Astrocyte (in vitro differentiated cells and primary cell): ENCODE data around the gene MRGPRG. TPM values are rescaled to one million over a fixed set of nuclear protein-coding genes. Genes with fewer than 3 reads are reported as not detected.
"Not testable (repeated sequence)": the region's sequence is repeated elsewhere in the genome, so short reads cannot be mapped to it uniquely, and the experiment has no call there.

Source experiments
- DNase-seq: peaks from one replicate; pipeline ENCODE4 v3.0.0-alpha.2; 2010; ENCODE audit warnings: low read depth
- FAIRE-seq: peaks from 2 replicates; lab custom pipeline; 2011; peaks lifted over from hg19 to GRCh38; lab: Jason Lieb, UNC
- H2AFZ ChIP-seq: 2 replicates; pipeline ENCODE4 v1.6.0; 2012; ENCODE audit warnings: low read depth, low read length, inconsistent platforms
- H3K27ac ChIP-seq: 2 replicates; pipeline ENCODE4 v1.5.1; 2011; ENCODE audit warnings: low read depth, low read length, inconsistent platforms
- H3K27me3 ChIP-seq: 2 replicates; pipeline ENCODE4 v1.6.0; 2011; ENCODE audit warnings: low read length, inconsistent platforms; ENCODE audit not compliant: insufficient read depth
- H3K36me3 ChIP-seq: 2 replicates; pipeline ENCODE4 v1.5.1; 2011; ENCODE audit warnings: low read length, inconsistent platforms; ENCODE audit not compliant: insufficient read depth
- H3K4me1 ChIP-seq: 2 replicates; pipeline ENCODE4 v1.5.1; 2011; ENCODE audit warnings: low read length, inconsistent platforms; ENCODE audit not compliant: insufficient read depth
- H3K4me2 ChIP-seq: 2 replicates; pipeline ENCODE4 v1.6.0; 2012; ENCODE audit warnings: low read length, inconsistent platforms
- H3K4me3 ChIP-seq: 2 replicates; pipeline ENCODE4 v1.5.1; 2011; ENCODE audit warnings: low read depth, mild to moderate bottlenecking, low read length, inconsistent platforms; ENCODE audit not compliant: insufficient read depth
- H3K79me2 ChIP-seq: 2 replicates; pipeline ENCODE4 v1.6.0; 2012; ENCODE audit warnings: mild to moderate bottlenecking, low read length, inconsistent platforms; ENCODE audit not compliant: insufficient read depth
- H3K9ac ChIP-seq: 2 replicates; pipeline ENCODE4 v1.6.0; 2012; ENCODE audit warnings: mild to moderate bottlenecking, low read length, inconsistent platforms
- H3K9me3 ChIP-seq: 2 replicates; pipeline ENCODE4 v1.5.1; 2012; ENCODE audit warnings: low read depth, mild to moderate bottlenecking, low read length, inconsistent platforms; ENCODE audit not compliant: insufficient read depth
- H4K20me1 ChIP-seq: 2 replicates; pipeline ENCODE4 v1.6.0; 2012; ENCODE audit warnings: low read length, inconsistent platforms; ENCODE audit not compliant: insufficient read depth
- H3K27ac Mint-ChIP-seq: one replicate; pipeline ENCODE4 v1.8.0; 2021; ENCODE audit warnings: mild to moderate bottlenecking, mixed read lengths; ENCODE audit not compliant: unreplicated experiment
- H3K27me3 Mint-ChIP-seq: one replicate; pipeline ENCODE4 v1.8.0; 2021; ENCODE audit warnings: low read depth, mixed read lengths; ENCODE audit not compliant: unreplicated experiment
- H3K36me3 Mint-ChIP-seq: one replicate; pipeline ENCODE4 v1.8.0; 2021; ENCODE audit warnings: low read depth, mixed read lengths; ENCODE audit not compliant: unreplicated experiment
- H3K4me1 Mint-ChIP-seq: one replicate; pipeline ENCODE4 v1.8.0; 2021; ENCODE audit warnings: low read depth, mixed read lengths; ENCODE audit not compliant: unreplicated experiment
- H3K4me3 Mint-ChIP-seq: one replicate; pipeline ENCODE4 v1.8.0; 2021; ENCODE audit warnings: mild to moderate bottlenecking, moderate library complexity, mixed read lengths; ENCODE audit not compliant: unreplicated experiment
- H3K9me3 Mint-ChIP-seq: one replicate; pipeline ENCODE4 v1.8.0; 2021; ENCODE audit warnings: mild to moderate bottlenecking, mixed read lengths; ENCODE audit not compliant: unreplicated experiment
- CTCF ChIP-seq: IDR thresholded peaks from 2 replicates; pipeline ENCODE4 v1.5.1; 2011; ENCODE audit warnings: low read depth, mild to moderate bottlenecking, inconsistent platforms, low read length, moderate library complexity; ENCODE audit not compliant: insufficient read depth
- EZH2 ChIP-seq: IDR thresholded peaks from 2 replicates; pipeline ENCODE4 v1.6.1; 2012; ENCODE audit warnings: mild to moderate bottlenecking, low read length, inconsistent platforms; ENCODE audit not compliant: insufficient read depth
- total RNA-seq: library from RNA; stranded (reverse); gene quantifications from 2 replicates; pipeline ENCODE4 v1.2.1, GENCODE V29; 2021

The MRGPRG gene
- total RNA-seq, 1 donor from 2014 or later: not detected

- Histone ChIP-seq H3K27me3 (peaks cover 4% of the 10 kb centered on the region), H3K9ac (peak overlapping the region; percentile 67), H3K79me2 (peaks cover 3% of the 10 kb centered on the region), H4K20me1 (peaks cover 1% of the 10 kb centered on the region), H3K9me3 (peaks cover 4% of the 10 kb centered on the region), H3K4me2 (peak overlapping the region; percentile 88), H3K4me1 (peaks cover 20% of the 10 kb centered on the region), H3K27ac (peak overlapping the region; percentile 62), H3K36me3 (no peaks in the 10 kb centered on the region), H3K4me3 (peak overlapping the region; percentile 58), H2AFZ (peak overlapping the region; percentile 92)
- no peaks in the 10 kb centered on the region for H3K9me3 Mint-ChIP-seq
- peak; percentile 66 for DNase-seq
- peak; percentile 32 for FAIRE-seq
- peak overlapping the region; percentile 7 for H3K4me3 Mint-ChIP-seq
- peaks cover 10% of the 10 kb centered on the region for H3K4me1 Mint-ChIP-seq
- H3K27ac Mint-ChIP-seq: peak overlapping the region; percentile 20
- TF ChIP-seq CTCF (no peak), EZH2 (no peak)
- H3K27me3 Mint-ChIP-seq: peaks cover 14% of the 10 kb centered on the region
- no peaks in the 10 kb centered on the region for H3K36me3 Mint-ChIP-seq
These were observed 49.2 kb downstream of the MRGPRG start for GRCh38 chr11:3169255-3170043.

- H3K36me3 ChIP-seq, DNase-seq, H3K9me3 Mint-ChIP-seq, H3K9me3 ChIP-seq, H4K20me1 ChIP-seq, H3K4me3 Mint-ChIP-seq, H3K79me2 ChIP-seq, FAIRE-seq, H3K36me3 Mint-ChIP-seq, H3K27me3 ChIP-seq: not testable (repeated sequence)
- Histone ChIP-seq H3K4me1 (peaks cover 27% of the 10 kb centered on the region), H3K27ac (peak overlapping the region; percentile 62), H3K9ac (peak overlapping the region; percentile 67), H3K4me2 (peak overlapping the region; percentile 88), H3K4me3 (peak overlapping the region; percentile 58), H2AFZ (peak overlapping the region; percentile 92)
- Mint-ChIP-seq H3K4me1 (peaks cover 12% of the 10 kb centered on the region), H3K27ac (peak overlapping the region; percentile 20), H3K27me3 (peaks cover 14% of the 10 kb centered on the region)
These were observed 49.8 kb downstream of the MRGPRG start for GRCh38 chr11:3168742-3169254.

Other genes with a start within 250 kb of the MRGPRG start
- 129 and 153 TPM in 2 replicates for gene NAP1L4, start 226.5 kb downstream of the MRGPRG start, total RNA-seq
- gene CARS1, start 161.4 kb downstream of the MRGPRG start, total RNA-seq: 123 and 149 TPM in 2 replicates
- gene OSBPL5, start 53.5 kb downstream of the MRGPRG start, total RNA-seq: 29.0 and 34.2 TPM in 2 replicates
- not detected in 2 replicates for gene MRGPRE, start 13.6 kb upstream of the MRGPRG start, total RNA-seq
- 42.1 and 57.5 TPM in 2 replicates for gene ZNF195, start 160.3 kb upstream of the MRGPRG start, total RNA-seq